ENCODE results near the gene SLC17A9.

The SLC17A9 gene

DNA sequence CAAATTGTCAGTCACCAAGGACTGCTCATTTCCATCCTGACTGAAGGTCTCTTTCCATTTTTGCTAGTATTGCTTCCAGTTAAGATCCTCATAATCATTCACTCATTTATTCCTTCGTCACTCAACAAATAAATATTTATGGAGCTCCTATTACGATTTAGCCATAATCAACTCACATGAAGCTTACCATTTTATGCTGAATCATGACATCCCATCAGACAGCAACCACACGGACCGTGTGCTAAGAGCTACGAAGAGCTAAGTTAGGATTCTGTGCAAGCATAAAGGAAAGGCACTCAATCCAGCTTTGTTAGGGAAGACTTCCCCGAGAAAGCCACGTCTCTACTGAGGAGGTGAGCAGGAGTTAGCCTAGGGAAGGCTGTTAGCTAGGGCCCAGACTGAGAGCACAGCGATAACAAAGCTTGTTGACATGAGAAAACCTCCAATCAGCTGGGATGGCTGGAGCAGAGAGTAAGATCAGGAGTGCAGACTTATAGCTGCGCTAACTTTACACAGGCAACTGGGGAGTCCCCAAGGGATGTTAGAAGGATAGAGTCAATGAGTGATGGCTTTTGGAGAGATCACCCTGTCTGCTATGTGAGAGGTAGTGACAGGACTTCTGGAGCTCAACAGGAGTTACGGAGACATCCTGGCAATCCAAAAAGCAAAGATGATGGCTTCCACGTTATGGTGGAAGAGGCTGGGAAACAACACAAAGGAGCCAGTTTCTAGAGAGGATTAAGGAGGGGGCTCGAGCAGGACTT is 17.1 kb upstream of the SLC17A9 start:
- in situ Hi-C loops (cut with HindIII; ENCODE audit: low pct_ligation_motif_present, low sequenced_read_pairs): no loop called here
- no peak for TF ChIP-seq CTCF (IDR thresholded peaks at IDR 0.05; ENCODE audit: low read depth, low read length, missing control alignments)
- DNase-seq: no peak
- no peaks in the 10 kb centered on the region for H3K36me3 ChIP-seq (replicated peaks)
- H3K27me3 ChIP-seq (replicated peaks): no peaks in the 10 kb centered on the region
- no peak overlapping the region for H3K27ac ChIP-seq
- H3K4me3 ChIP-seq (ENCODE audit: low read depth, low read length): no peak overlapping the region

- H3K36me3 ChIP-seq (replicated peaks): peaks cover 1% of the 10 kb centered on the region
- DNase-seq: no peak
- no peaks in the 10 kb centered on the region for H3K27me3 ChIP-seq (replicated peaks)
- peak overlapping the region; percentile 86 for H3K27ac ChIP-seq
- in situ Hi-C loops (cut with HindIII; ENCODE audit: low pct_ligation_motif_present, low sequenced_read_pairs): no loop called here
- TF ChIP-seq CTCF (IDR thresholded peaks at IDR 0.05; ENCODE audit: low read depth, low read length, missing control alignments): no peak
- H3K4me3 ChIP-seq (ENCODE audit: low read depth, low read length): peak overlapping the region; percentile 95
Measured at GRCh38 chr20:62935968-62936585, 16.4 kb upstream of the SLC17A9 start.

GRCh38 chr20:62937268-62938104 is 15.0 kb upstream of the SLC17A9 start:
- DNase-seq: peak; percentile 93
- H3K4me3 ChIP-seq (ENCODE audit: low read depth, low read length): peak overlapping the region; percentile 95
- TF ChIP-seq CTCF (IDR thresholded peaks at IDR 0.05; ENCODE audit: low read depth, low read length, missing control alignments): no peak
- H3K36me3 ChIP-seq (replicated peaks): peaks cover 3% of the 10 kb centered on the region
- H3K27me3 ChIP-seq (replicated peaks): no peaks in the 10 kb centered on the region
- in situ Hi-C loops (cut with HindIII; ENCODE audit: low pct_ligation_motif_present, low sequenced_read_pairs): no loop called here
- peak overlapping the region; percentile 86 for H3K27ac ChIP-seq

DNA sequence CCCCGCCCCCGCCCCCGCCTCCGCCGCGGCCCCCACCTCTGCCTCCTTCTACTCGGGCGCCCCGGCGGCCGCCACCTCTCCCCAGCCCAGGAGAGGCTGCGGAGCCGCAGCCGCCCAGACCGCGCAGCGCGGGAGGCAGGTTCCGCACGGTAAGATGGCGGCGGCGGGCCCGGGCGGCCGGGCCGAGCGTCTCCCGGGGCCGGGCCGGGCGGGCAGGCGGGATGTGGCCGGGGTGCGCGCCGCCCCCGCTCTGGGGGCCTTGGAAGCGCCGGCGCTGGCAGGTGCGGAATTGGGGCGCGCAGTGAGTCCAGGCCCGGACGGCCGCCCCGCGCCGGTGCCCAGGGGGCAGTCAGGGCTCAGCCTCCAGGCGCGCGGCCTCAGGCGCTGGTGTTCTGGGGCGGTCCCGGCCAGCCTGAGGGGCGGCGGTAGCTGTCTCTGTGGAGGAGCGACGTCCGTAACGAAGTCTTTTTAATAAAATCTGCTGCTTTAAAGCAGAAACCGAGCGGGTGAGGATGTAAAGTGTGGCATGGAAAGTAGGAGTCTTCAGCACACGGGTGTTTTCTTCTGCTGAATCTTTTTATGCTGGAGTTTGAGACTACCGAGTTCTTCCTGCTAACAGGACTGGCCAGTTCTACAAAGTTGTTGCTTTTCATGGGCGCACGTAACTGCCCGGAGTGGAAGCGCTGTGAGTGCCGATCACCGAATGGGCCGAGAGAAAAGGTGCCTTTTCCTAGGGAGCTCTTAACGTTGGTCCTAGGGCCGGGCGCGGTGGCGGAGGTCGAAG is 14.2 kb upstream of the SLC17A9 start, which contains the start of gene GID8:
TSS of gene GID8 (plus strand) at position 43 of the 784 bp plus-strand sequence. CDS start 3,356 bp downstream, outside the sequence.
- no peak for DNase-seq

More for the DNA sequence above, 14.2 kb upstream of the SLC17A9 start, which contains the start of gene GID8:
- H3K27ac ChIP-seq: peak within 1 kb of the TSS; percentile 86
- peak within 1 kb of the TSS; percentile 95 for H3K4me3 ChIP-seq (ENCODE audit: low read depth, low read length)
- H3K27me3 ChIP-seq (replicated peaks): no peaks in the 10 kb centered on the region
- no peak for TF ChIP-seq CTCF (IDR thresholded peaks at IDR 0.05; ENCODE audit: low read depth, low read length, missing control alignments)
- peaks cover 3% of the 10 kb centered on the region for H3K36me3 ChIP-seq (replicated peaks)
- in situ Hi-C loops (cut with HindIII; ENCODE audit: low pct_ligation_motif_present, low sequenced_read_pairs): no loop called here
